Stomach (tissue), 4 donors: ENCODE results near the gene MRPL58.

Experiments used
- CTCF ChIP-seq, 7 experiments: fragments of 450-650 bp in 4 of 7; fragments of 200-600 bp in 3 of 7; sonication (generic) in 3 of 7; IDR thresholded peaks; one replicate each; pipeline ENCODE4 v1.5.1; 2016 to 2019; ENCODE audit warnings: antibody characterized with exemption in 7 of 7, control low read depth in 2 of 7, mild to moderate bottlenecking in 1 of 7
- EP300 ChIP-seq: sonication (generic); formaldehyde crosslinking; IDR thresholded peaks from one replicate; pipeline ENCODE4 v1.6.1; 2017; ENCODE audit warnings: antibody characterized with exemption
- POLR2A ChIP-seq, 4 donors: fragments of 450-650 bp; IDR thresholded peaks; one replicate each; pipeline ENCODE4 v1.6.1; 2016; ENCODE audit warnings: antibody characterized with exemption in 4 of 4, control low read depth in 2 of 4, mild to moderate bottlenecking in 1 of 4, moderate library complexity in 1 of 4

- peak in 1 of 7 experiments; percentile 13 for TF ChIP-seq CTCF (IDR thresholded peaks at IDR 0.05)
- no peak for TF ChIP-seq EP300
- no peak for TF ChIP-seq POLR2A (IDR thresholded peaks at IDR 0.05)
Observed at GRCh38 chr17:75059369-75060345, 47.2 kb downstream of the MRPL58 start.
